Right ventricle myocardium inferior (tissue), 1 donor: Measurements from ENCODE around the gene NT5DC4. TPM values are rescaled to one million over a fixed set of nuclear protein-coding genes. Genes with fewer than 3 reads are reported as not detected.

Experiments used
- ATAC-seq: fragments of 200-7000 bp; cut with Tn5 transposase; one replicate; pipeline ENCODE4 v1.9.1; 2020; ENCODE audit warnings: mild to moderate bottlenecking, moderate library complexity
- DNase-seq: peaks from one replicate; pipeline ENCODE4 v3.0.0; 2021; ENCODE audit errors: missing footprints
- intact Hi-C: fragments of 100-400 bp; cut with DNase I; formaldehyde crosslinking; loops from one replicate; pipeline ENCODE4 v1.11.0; 2022
- total RNA-seq: library from RNA; stranded (reverse); fragmentation: NEBNext Ultra II Directional; extraction: Animal tissue kit (Norgen Biotek cat#: 25700); gene quantifications from one replicate; pipeline ENCODE4 v1.2.1, GENCODE V29; 2021
- donor health status: DM: no; HTN: yes; CAD: no; lungs with severe emphysema.

The NT5DC4 gene
- total RNA-seq, 1 donor from 2014 or later = not detected

DNA sequence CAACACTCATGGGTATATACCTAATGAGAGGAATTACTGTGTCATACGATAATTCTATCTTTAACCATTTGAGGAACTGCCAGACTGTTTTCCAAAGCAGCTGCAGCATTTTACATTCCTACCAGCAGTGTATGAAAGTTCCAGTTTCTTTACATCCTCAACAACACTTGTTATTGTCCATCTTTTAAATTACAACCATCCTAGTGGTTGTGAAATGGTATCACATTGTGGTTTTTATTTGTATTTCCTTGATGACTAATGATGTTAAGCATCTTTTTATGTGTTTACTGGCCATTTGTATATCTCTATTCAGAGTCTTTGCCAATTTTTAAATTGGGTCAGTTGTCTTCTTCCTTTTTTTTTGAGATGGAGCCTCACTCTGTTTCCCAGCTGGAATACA lies 47.6 kb downstream of the NT5DC4 start:
- intact Hi-C loops = loop anchor here (5.0 kb wide), 1 partner anchor 99 kb away; no protein-coding TSS in a partner anchor
- ATAC-seq = no peak
- DNase-seq = no peak

DNA sequence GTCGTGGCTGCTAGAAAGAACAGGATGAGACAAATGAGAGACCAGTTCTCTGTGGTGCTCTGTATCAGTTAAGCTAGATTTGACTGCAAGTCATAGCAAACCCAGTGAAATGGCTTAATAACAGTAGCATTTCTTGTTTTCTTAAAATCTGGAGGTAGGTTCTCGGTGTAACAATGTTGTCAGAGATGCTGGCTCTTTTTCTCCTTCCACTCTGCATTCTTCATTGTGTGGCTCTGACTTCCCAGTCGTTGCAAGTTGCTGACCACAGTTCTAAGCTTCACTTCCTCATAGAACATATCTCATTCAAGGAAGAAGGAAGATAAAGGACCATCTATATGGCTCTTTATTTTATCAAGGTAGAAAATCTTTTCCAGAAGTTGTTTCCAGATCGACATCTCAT lies 51.5 kb downstream of the NT5DC4 start:
- intact Hi-C loops = no loop called here

DNA sequence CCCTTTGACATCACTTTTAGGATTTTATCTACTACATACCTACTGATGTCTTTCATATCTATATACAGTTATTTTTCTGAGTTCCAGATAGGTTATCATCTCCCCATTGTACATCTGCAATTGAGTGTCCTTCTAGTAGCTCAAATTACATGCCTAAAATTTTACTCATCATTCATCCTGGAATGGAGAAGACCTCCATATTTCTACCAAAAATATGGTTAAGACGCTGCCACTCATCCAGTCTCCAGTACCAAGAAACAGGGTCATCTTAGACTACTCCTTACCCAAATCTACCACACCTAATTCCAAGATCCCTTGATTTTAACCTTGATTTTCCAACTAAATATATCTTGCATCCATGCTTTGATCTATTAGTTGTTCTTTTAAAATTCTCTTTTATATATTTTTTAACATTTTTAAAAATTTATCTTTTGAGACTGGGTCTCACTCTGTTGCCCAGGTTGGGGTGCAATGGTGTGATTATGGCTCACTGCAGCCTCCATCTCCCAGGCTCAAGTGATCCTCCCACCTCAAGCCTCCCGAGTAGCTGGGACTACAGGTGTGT lies 52.2 kb downstream of the NT5DC4 start:
- DNase-seq (no peak), ATAC-seq (no peak)
- intact Hi-C loops = no loop called here

More for the DNA sequence above, 51.5 kb downstream of the NT5DC4 start:
- DNase-seq (no peak), ATAC-seq (no peak)

DNA sequence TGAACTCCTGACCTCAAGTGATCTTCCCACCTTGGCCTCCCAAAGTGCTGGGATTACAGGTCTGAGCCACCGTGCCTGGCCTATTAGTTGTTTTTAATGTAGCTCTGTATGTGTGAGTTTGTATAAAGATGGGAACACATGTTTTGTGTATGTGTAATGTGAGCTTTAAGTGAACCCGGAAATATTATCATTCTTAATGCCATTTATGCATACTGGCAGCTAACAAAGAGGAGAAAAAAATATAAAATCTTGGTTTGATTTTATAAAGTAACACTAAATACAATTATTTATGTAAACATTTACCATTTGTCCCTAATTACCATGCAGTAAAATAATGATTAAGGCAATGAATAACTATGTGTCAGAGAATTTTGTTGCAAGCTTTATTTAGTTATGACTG lies 52.7 kb downstream of the NT5DC4 start:
- no peak for DNase-seq
- no peak for ATAC-seq
- intact Hi-C loops = no loop called here

DNA sequence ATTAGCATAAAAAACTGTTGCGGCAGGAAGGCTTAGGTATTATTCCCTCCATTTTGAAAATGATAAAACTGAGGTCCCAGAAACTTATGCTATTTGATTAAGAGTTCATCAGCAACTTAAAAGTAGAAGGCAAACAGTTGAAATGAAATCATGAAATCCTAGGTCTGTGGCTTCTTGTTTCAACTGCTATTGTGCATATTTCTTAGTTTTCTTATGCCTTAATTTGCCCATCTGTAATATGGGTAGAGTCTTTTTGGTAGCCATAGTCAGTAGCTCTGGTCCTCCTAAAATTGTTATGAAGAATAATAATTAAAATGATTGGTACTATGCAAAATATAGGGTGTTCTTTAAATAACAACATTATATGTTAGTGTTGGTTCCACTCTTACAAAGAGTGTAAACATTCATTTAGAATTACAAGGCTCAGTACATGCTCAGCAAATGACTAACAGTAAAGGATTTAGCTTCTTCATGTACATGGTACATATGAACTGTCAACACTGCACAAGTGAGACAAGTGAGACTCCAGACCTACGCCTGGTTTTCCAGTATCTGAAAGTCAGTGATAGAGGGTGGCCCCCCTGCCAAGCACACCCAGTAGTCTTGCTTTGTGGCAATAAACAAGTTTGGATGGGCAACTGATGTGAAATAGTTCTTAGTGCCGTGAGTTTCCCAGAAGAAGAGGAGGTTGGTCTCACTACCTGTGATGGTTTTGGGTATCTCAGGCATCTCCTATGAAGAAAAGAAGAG lies 53.9 kb downstream of the NT5DC4 start:
- no peak for ATAC-seq
- DNase-seq = no peak
- intact Hi-C loops = no loop called here

DNA sequence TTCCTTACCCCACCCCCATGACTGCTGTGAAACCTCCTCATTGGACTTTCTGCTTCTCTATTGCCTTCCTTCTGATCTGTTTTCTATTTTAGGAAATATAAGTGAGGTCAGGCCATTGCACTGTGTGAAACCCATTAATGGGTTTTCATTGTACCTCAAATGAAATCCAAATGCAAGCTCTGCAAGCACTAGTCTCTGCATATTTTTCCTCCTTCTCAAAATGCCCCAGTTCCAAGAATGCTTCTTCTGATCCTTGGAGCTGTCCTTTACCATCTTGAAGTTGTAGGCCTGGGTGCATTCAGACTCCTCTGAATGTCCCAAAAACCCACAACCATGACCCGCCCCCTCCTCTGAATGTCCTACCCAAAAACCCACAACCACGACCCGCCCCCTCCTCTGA lies 55.3 kb downstream of the NT5DC4 start:
- intact Hi-C loops = no loop called here
- ATAC-seq = no peak

DNA sequence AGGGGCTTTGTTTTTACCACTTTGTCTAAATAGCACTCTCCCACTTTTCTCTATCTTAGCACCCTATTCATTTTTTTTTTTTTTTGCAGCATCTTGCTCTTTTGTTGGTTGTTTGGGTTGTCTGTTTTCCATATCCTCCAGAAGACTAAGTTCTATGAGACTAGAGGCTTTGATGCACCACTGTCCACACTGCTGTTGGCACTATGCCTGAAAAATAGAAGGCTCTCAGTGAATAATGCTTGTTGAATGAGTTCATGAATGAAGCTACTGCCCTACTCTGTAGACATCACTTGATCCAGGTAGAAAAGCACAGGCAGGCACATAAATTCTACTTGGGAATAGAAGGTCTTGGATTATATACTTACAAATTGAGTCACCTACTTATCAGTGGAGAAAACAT lies 56.2 kb downstream of the NT5DC4 start:
- ATAC-seq (no peak), DNase-seq (no peak)
- intact Hi-C loops = no loop called here

More for the DNA sequence above, 55.3 kb downstream of the NT5DC4 start:
- DNase-seq = no peak

DNA sequence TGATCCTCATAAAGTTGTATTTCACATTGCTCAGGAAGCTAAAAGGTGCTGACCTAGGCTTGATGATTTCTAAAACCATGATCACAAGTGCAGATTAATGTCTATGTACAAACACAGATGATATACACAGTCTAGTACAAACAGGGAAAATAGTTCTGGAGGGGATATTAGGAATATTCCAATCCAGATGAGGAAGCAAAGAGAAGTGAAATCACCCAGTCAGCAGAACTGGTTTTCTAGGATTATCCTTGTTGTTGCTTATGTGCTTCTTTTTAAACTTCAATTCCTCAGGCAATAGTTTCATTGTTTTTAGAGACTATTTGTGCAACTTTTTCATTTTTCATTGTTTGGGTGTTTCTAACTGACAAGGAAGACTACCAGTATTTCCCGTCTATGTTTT lies 58.8 kb downstream of the NT5DC4 start:
- no peak for DNase-seq
- no peak for ATAC-seq
- intact Hi-C loops = no loop called here

DNA sequence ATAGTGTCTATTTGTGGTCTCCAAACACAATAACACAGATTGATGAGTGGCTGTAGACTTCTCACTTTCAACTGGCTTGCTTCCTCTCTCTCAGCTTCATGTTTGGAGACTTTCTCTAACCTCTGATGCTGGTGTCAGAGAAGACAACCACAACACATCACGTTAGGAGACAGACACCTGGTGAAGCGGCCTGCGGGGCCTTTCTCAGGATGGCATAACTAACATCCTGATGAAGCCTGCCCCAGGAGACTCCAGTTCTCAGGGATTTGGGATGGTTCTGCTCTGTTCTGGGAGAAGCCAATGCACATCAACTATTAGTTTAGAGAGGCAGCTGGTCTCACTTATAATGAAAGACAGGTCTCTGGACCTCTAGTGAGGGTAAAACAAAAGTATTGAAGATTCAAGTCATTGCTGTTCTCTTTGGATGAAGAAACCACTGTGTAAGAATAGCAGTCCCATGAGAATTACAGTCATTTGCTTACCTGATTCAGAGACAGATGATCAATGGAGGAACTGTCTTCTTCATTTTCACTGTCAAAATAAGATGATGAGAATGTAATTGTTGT lies 61.5 kb downstream of the NT5DC4 start:
- intact Hi-C loops = no loop called here
- ATAC-seq (no peak), DNase-seq (no peak)

DNA sequence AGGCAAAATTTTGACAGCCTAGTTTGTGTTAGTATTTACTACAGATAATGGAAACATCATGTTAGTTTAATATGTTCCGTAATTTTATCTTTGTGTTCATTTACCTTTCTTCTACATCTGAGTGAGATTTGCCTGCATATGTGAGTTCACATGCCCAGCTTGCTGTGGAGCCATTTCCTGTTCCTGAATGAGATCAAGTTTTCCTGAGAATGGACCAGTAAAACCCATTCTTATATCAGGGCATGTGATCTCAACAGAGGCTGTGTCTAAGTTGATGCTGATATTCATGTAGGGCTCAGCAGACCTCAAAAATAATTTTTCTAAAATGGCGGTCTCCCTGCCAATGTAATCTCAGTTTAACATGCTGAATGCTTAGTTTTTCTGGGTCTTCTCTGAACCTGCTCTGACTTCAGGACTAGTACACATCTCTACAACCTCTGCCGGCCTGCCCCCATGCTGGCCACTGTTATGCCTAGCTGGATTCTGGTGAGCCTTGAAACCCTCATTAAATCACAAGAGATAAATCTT lies 62.4 kb downstream of the NT5DC4 start:
- ATAC-seq = no peak
- DNase-seq = no peak
- intact Hi-C loops = no loop called here

DNA sequence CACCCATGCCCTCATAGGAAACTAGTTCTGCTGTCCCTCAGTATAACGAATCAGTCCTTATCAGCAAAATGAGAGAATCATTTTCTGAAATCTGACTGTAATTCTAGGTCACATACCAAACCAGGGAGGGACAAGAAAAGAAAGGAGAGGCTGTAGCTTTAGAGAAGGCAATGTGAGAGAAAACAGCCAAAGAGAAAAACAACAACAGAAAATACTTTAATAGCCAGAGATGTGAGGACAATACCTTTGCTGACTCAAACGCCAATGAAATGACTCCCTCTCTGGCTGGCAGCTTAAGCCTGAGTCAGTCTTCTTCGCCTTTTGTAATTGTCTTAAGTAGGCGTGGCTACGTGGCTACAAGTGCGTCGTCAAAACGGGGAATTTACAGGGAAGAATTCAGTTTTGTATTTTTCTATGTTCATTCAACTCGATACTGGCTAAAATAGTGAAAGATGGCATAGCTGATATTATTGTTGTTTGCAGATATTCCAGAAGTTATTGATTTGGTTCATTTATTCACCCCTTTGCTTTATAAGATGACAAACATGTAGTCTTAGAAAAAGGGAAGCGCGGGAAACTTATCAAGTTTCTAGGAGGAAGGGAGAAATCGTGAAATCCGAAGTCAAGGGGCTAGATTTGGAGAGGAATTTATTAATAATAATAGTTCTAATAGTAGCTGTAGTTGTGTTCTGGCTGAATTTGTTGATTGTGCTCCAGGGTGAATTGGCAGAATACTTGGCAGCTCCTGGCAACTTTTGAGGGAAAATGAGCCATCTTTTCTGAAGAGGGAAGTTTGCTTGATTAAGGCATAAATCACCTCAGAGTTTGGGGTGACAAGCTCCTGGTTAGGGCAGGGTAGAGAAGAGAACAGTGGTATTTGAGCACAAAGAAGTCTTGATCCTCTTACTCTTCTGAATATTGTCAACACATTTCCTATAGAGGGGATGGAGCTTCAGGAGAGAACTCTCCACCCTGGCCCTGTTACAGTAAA lies 63.7 kb downstream of the NT5DC4 start, which contains the start of gene IL1A:
TSS of gene IL1A (minus strand) at position 295 of the 991 bp plus-strand sequence. CDS start 723 bp downstream, outside the sequence.
- no peak for ATAC-seq
- intact Hi-C loops = no loop called here

DNA sequence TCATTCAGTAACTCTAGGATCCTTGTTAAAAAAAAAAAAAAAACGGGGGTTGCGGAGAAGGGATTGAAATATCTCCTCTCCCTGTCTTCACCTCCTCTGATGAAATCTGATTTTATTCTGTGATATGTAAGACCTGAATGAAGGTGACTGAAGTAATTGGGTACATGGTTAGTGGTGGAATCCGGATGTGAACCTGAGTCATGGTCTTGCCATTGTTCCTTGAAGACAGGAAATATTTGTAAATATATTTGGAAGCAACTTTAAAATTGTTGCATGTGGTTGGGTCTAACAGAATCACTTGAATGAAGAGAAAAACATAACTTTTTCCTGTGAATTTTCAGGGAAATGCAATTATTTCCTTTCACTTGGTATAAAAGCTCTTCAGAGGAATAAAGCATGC lies 66.5 kb downstream of the NT5DC4 start:
- DNase-seq (no peak), ATAC-seq (no peak)
- intact Hi-C loops = no loop called here

More for the DNA sequence above, 63.7 kb downstream of the NT5DC4 start, which contains the start of gene IL1A:
- no peak for DNase-seq

DNA sequence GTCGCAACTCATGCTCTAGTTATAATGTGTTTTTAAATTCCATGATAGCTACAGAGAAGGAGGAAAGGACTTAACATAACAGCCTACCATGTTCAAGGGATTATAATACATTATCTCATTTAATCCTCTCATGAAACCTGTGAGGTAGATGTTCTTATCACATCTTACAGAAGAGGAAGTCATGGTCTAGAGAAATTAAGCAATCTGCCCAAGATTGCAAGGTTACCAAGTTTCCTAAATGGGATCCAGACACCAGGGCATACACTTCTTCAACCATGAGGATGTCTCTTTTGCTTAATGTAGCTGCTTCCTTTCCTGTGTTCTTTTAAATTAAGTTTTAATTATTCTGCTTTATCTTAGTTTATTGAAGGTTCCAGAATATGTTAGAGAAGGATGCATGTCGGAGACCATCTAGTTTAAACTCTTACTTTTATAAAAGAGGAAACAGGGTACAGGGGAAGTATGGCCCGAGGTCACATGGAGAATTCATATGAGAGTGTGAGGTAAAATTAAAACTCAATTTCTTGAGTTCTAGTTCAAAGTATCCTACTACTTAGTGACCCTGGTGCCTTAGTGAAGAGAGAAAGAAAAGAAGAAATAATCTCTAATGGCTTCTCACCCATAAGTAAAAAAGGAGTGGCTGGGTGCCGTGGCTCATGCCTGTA lies 67.0 kb downstream of the NT5DC4 start:
- DNase-seq (no peak), ATAC-seq (no peak)
- intact Hi-C loops = no loop called here

DNA sequence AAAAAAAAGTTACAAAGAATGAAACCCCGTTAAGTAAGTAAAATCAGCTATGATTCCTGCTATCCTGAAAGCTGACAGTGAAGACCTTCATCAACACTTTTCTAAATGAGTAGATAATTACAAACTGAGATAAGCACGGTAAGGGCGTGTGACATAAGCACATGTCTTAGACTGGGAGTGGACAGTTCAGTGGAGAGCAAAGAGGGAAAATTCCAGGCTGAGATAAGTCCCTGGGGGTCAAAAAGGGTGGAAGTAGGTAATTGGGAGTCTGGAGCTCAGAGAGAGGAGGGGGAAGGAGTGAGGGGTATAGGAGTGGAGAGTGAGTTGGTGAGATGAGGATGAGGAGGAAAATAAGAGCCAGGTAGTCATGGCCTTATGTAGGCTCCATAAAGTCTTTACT lies 67.8 kb downstream of the NT5DC4 start:
- ATAC-seq (no peak), DNase-seq (no peak)
- intact Hi-C loops = no loop called here
